HL-60/S4 (cell line): ENCODE results near the gene PICALM.
"Not testable (repeated sequence)": the region's sequence is repeated elsewhere in the genome, so short reads cannot be mapped to it uniquely, and the experiment has no call there.

Experiments
- in situ Hi-C: fragments of 300-500 bp; cut with MboI; formaldehyde crosslinking; loops from 2 replicates; pipeline ENCODE4 v1.14.3; 2022; ENCODE audit warnings: low sequenced_read_pairs

PICALM gene

GRCh38 chr11:86003654-86004053, 65.2 kb downstream of the PICALM start:
- in situ Hi-C loops = no loop called here

GRCh38 chr11:86002431-86002830, 66.5 kb downstream of the PICALM start:
- in situ Hi-C loops = no loop called here

- in situ Hi-C loops = no loop called here
Observed at GRCh38 chr11:85991508-85991907, 77.4 kb downstream of the PICALM start.

GRCh38 chr11:85989746-85990145, 79.1 kb downstream of the PICALM start:
- in situ Hi-C loops = no loop called here

- in situ Hi-C loops = no loop called here
Observed at GRCh38 chr11:85988780-85989179, 80.1 kb downstream of the PICALM start.

GRCh38 chr11:85977751-85978160, 91.1 kb downstream of the PICALM start:
- in situ Hi-C loops = no loop called here

- in situ Hi-C loops = no loop called here
Observed at GRCh38 chr11:85976525-85976924, 92.4 kb downstream of the PICALM start.

GRCh38 chr11:85974122-85974521, 94.8 kb downstream of the PICALM start:
- in situ Hi-C loops = no loop called here

GRCh38 chr11:85970593-85970992, 98.3 kb downstream of the PICALM start:
- in situ Hi-C loops = no loop called here

GRCh38 chr11:85967457-85967856, 101.4 kb downstream of the PICALM start:
- in situ Hi-C loops = no loop called here

GRCh38 chr11:85965202-85965601, 103.7 kb downstream of the PICALM start:
- in situ Hi-C loops = no loop called here

GRCh38 chr11:85961930-85962363, 106.9 kb downstream of the PICALM start:
- in situ Hi-C loops = no loop called here

GRCh38 chr11:85961130-85961529, 107.8 kb downstream of the PICALM start:
- in situ Hi-C loops = no loop called here

GRCh38 chr11:85960678-85961077, 108.2 kb downstream of the PICALM start:
- in situ Hi-C loops = no loop called here

GRCh38 chr11:85955531-85955930, 113.4 kb downstream of the PICALM start:
- in situ Hi-C loops = no loop called here

GRCh38 chr11:85953491-85954143, 115.3 kb downstream of the PICALM start:
- in situ Hi-C loops = no loop called here

GRCh38 chr11:85952108-85952485, 116.8 kb downstream of the PICALM start:
- in situ Hi-C loops = not testable (repeated sequence)

GRCh38 chr11:85951428-85952107, 117.3 kb downstream of the PICALM start:
- in situ Hi-C loops = no loop called here

GRCh38 chr11:85951049-85951405, 117.9 kb downstream of the PICALM start:
- in situ Hi-C loops = no loop called here

- in situ Hi-C loops = no loop called here
Observed at GRCh38 chr11:85950317-85951048, 118.4 kb downstream of the PICALM start.

GRCh38 chr11:85949798-85950197, 119.1 kb downstream of the PICALM start:
- in situ Hi-C loops = no loop called here

GRCh38 chr11:85948884-85949283, 120.0 kb downstream of the PICALM start:
- in situ Hi-C loops = no loop called here
